GM12878 (cell line): ENCODE data around the gene CUL5. TPM values are rescaled to one million over a fixed set of nuclear protein-coding genes. Genes with fewer than 3 reads are reported as not detected.
"Not testable (repeated sequence)": the region's sequence is repeated elsewhere in the genome, so short reads cannot be mapped to it uniquely, and the experiment has no call there.

Experiments
- ATAC-seq: fragments of 200-7000 bp; cut with Tn5 transposase; 3 replicates; pipeline ENCODE4 v1.9.1; 2020; ENCODE audit warnings: mild to moderate bottlenecking, moderate library complexity
- BruUV-seq: library from RNA; stranded (reverse); fragments of 400-500 nt; replicated peaks from 2 replicates; lab custom pipeline; 2021; lab: Mats Ljungman, UMichigan
- CTCF ChIA-PET: fragments of 300-600 bp; sonication (Branson Sonifier 250); formaldehyde crosslinking; extraction: SDS; loops from one replicate; lab custom pipeline; 2021; ENCODE audit warnings: inconsistent platforms; lab: Yijun Ruan, JAX
- POLR2A ChIA-PET: fragments of 350-600 bp; formaldehyde crosslinking; extraction: SDS; loops from one replicate; lab custom pipeline; 2021; ENCODE audit warnings: inconsistent platforms; lab: Charles Lee
- RAD21 ChIA-PET: fragments of 300-600 bp; sonication (Branson Sonifier 250); formaldehyde crosslinking; loops from one replicate; lab custom pipeline; 2023; ENCODE audit warnings: antibody characterized with exemption; ENCODE audit not compliant: unreplicated experiment; lab: Charles Lee
- SMC1A ChIA-PET: fragments of 300-600 bp; sonication (Branson Sonifier 250); formaldehyde crosslinking; loops from one replicate; lab custom pipeline; 2023; ENCODE audit not compliant: unreplicated experiment, uncharacterized antibody; lab: Charles Lee
- DNase-seq: peaks from one replicate; pipeline ENCODE4 v3.0.0-alpha.2; 2011; ENCODE audit warnings: low read depth, low spot score
- FAIRE-seq: peaks from 3 replicates; lab custom pipeline; 2011; peaks lifted over from hg19 to GRCh38; lab: Jason Lieb, UNC
- H2AFZ ChIP-seq: 2 replicates; pipeline ENCODE4 v1.6.0; 2011; ENCODE audit warnings: low read depth, low read length, control low read depth; ENCODE audit not compliant: control insufficient read depth
- H3K27ac ChIP-seq: 2 replicates; pipeline ENCODE4 v1.5.1; 2011; ENCODE audit warnings: control low read depth; ENCODE audit not compliant: control insufficient read depth, insufficient read depth
- H3K27me3 ChIP-seq, 2 experiments: replicated peaks in 1 of 2; 2 replicates each; pipeline versions ENCODE4 v1.6.0 to v1.6.1; 2011; ENCODE audit warnings: low read length in 1 of 2; ENCODE audit not compliant: control insufficient read depth in 2 of 2, insufficient read depth in 2 of 2
- H3K36me3 ChIP-seq, 2 experiments: 2 replicates each; pipeline ENCODE4 v1.5.1; 2011; ENCODE audit warnings: low read length in 1 of 2; ENCODE audit not compliant: control insufficient read depth in 2 of 2, insufficient read depth in 2 of 2
- H3K4me1 ChIP-seq: 2 replicates; pipeline ENCODE4 v1.6.1; 2011; ENCODE audit warnings: mild to moderate bottlenecking, low read length, moderate library complexity, mixed read lengths; ENCODE audit not compliant: control insufficient read depth, insufficient read depth
- H3K4me2 ChIP-seq: 2 replicates; pipeline ENCODE4 v1.6.0; 2011; ENCODE audit warnings: control low read depth; ENCODE audit not compliant: control insufficient read depth, insufficient read depth
- H3K4me3 ChIP-seq: fragments of 200-600 bp; sonication (generic); 2 replicates; pipeline ENCODE4 v1.5.1; 2016
- H3K79me2 ChIP-seq: 2 replicates; pipeline ENCODE4 v1.6.0; 2011; ENCODE audit warnings: low read length; ENCODE audit not compliant: control insufficient read depth, insufficient read depth
- H3K9ac ChIP-seq: 2 replicates; pipeline ENCODE4 v1.8.0; 2011; ENCODE audit warnings: low read length, control low read depth, mixed read lengths; ENCODE audit not compliant: control insufficient read depth, insufficient read depth
- H3K9me3 ChIP-seq: replicated peaks from 3 replicates; pipeline ENCODE4 v1.5.1; 2011; ENCODE audit warnings: mild to moderate bottlenecking, low read length; ENCODE audit not compliant: control insufficient read depth, insufficient read depth
- H4K20me1 ChIP-seq: 2 replicates; pipeline ENCODE4 v1.6.0; 2011; ENCODE audit not compliant: control insufficient read depth, insufficient read depth
- BHLHE40 ChIP-seq, 2 experiments: fragments of 450-650 bp in 1 of 2; IDR thresholded peaks; 2 replicates each; pipeline ENCODE4 v1.6.1; 2011 to 2017; ENCODE audit warnings: low read depth in 2 of 2, borderline replicate concordance in 1 of 2, improper control_type of control experiment in 1 of 2, low read length in 1 of 2, mild to moderate bottlenecking in 1 of 2
- BRCA1 ChIP-seq: IDR thresholded peaks from 2 replicates; pipeline ENCODE4 v1.6.1; 2011; ENCODE audit warnings: low read depth, low read length, improper control_type of control experiment
- WGBS: methylation state at CpG from one replicate; pipeline ENCODE4 v1.1.6; 2016; ENCODE audit warnings: low lambda C conversion rate; ENCODE audit not compliant: insufficient replicate concordance, insufficient coverage; ENCODE audit errors: missing lambda C conversion rate; 5-methylcytosine and 5-hydroxymethylcytosine counted together
- in situ Hi-C: fragments of 300-500 bp; cut with MboI; formaldehyde crosslinking; loops from 9 replicates; pipeline ENCODE4 v1.14.3; 2018; ENCODE audit warnings: mixed read lengths
- intact Hi-C: fragments of 100-400 bp; cut with micrococcal nuclease; formaldehyde crosslinking; loops from one replicate; pipeline ENCODE4 v1.14.2; 2022; ENCODE audit not compliant: unreplicated experiment
- polyA plus RNA-seq, 11 experiments: library from polyadenylated mRNA; depleted of rRNA in 4 of 11; unstranded in 6 of 11; stranded (reverse) in 5 of 11; fragments of >200 nt; fragmentation: Nextera tagmentation in 4 of 11; fragmentation: Illumina TruSeq in 1 of 11; extraction: Ambion mirVana in 4 of 11; extraction: Trizol in 1 of 11; gene quantifications; 1 replicate in 1 of 11; 2 replicates in 10 of 11; pipeline versions ENCODE4 v1.2.1 to v1.2.3, GENCODE V29; 2011 to 2016; ENCODE audit warnings: inconsistent platforms in 2 of 11, missing spikeins in 2 of 11, low read depth in 1 of 11
- total RNA-seq, 4 experiments: library from RNA; depleted of rRNA in 3 of 4; stranded (reverse); fragments of >200 nt in 3 of 4; fragmentation: Illumina TruSeq in 1 of 4; extraction: Trizol in 1 of 4; gene quantifications; 2 replicates each; pipeline versions ENCODE4 v1.2.1 to v1.2.3, GENCODE V29; 2013 to 2021

Gene CUL5
- total and polyA plus RNA-seq, 10 of the 15 experiments (the other 5 are each of a cell fraction or from before 2014, with no cell fraction given) = 9.1 to 37.6 (median 18.3) TPM

DNA sequence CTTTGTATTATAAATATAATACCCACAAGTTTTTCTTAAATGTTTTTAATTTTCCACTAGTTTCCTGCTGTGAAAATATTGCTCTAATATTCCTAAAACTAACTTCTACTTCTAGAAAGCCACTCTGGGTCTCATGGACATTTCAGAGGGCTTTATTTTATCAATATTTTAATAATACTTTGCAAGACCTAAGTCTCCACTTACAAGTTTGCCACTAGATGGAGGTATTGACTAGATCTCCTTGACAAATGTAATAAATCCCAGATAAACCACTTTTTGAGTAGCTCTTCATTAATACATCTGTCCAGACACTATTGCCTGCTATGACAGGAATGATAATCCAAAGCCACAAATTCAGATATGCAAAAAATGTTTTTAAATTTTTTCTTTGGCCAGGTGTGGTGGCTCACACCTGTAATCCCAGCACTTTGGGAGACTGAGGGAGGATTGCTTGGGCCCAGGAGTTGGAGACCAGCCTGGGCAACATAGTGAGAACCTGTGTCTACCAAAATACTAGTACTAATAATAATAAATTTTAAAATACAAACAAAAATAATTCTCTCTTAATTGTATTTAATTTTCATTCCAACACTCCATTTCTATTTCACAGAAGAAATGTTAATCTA, 109.2 kb downstream of the CUL5 start (continued):
- no peak for TF ChIP-seq BHLHE40 (IDR thresholded peaks at IDR 0.05; ENCODE audit: borderline replicate concordance in 1 of 2, low read depth in 2 of 2, low read length in 1 of 2)
- no peak for TF ChIP-seq BRCA1
- TF ChIP-seq, all 136 proteins: peak for 3

- ChIA-PET SMC1A (interaction anchor here (0.6 kb wide), 1 partner anchor 227 kb away, joined by 3 read pairs; no protein-coding TSS in a partner anchor), CTCF (interaction anchor here (0.7 kb wide), 1 partner anchor 9 kb away, joined by 3 read pairs; no protein-coding TSS in a partner anchor), RAD21 (interaction anchor here (4.4 kb wide), 1 partner anchor 101 kb away, joined by 27 read pairs; the partner anchor contains the start of genes ATM and NPAT)
- peak overlapping the region; percentile 89 for H3K9ac ChIP-seq
- H3K9me3 ChIP-seq, H3K4me1 ChIP-seq, ATAC-seq, POLR2A ChIA-PET, DNase-seq, H3K27me3 ChIP-seq, BruUV-seq, H4K20me1 ChIP-seq, FAIRE-seq, H3K36me3 ChIP-seq: not testable (repeated sequence)
- H3K27ac ChIP-seq = peak overlapping the region; percentile 65
- H3K4me3 ChIP-seq = peak overlapping the region; percentile 73
- 48% methylated on average over 7 of the region's 7 CpGs for WGBS
- intact Hi-C loops = loop anchor here (2.0 to 5.0 kb wide), 2 partner anchors 102 to 541 kb away; partner anchors contain the start of genes ATM and NPAT
- peak overlapping the region; percentile 94 for H3K4me2 ChIP-seq
- peak overlapping the region; percentile 96 for H2AFZ ChIP-seq
- H3K79me2 ChIP-seq = peaks cover 33% of the 10 kb centered on the region
- in situ Hi-C loops = loop anchor here (5.0 kb wide), 1 partner anchor 531 kb away; no protein-coding TSS in a partner anchor
Measured at GRCh38 chr11:108120936-108121273, 112.2 kb downstream of the CUL5 start.
